Fibroblast of skin of right biceps (primary cell): ENCODE data around the gene SELENOM.
"Not testable (repeated sequence)": the region's sequence is repeated elsewhere in the genome, so short reads cannot be mapped to it uniquely, and the experiment has no call there.

ENCODE experiments used
- DNase-seq: peaks from one replicate; pipeline ENCODE4 v3.0.0-alpha.2; 2013

The SELENOM gene

GRCh38 chr22:31104869-31105268 lies 2.5 kb downstream of the SELENOM start:
- peak; percentile 32 for DNase-seq

- DNase-seq, result no peak
Measured at GRCh38 chr22:31103899-31104694, 3.3 kb downstream of the SELENOM start.

GRCh38 chr22:31103111-31103510 lies 4.3 kb downstream of the SELENOM start:
- DNase-seq, result no peak

- peak; percentile 81 for DNase-seq
Measured at GRCh38 chr22:31102441-31103081, 4.8 kb downstream of the SELENOM start.

GRCh38 chr22:31100762-31101525 lies 6.4 kb downstream of the SELENOM start:
- DNase-seq, result no peak

- no peak for DNase-seq
Measured at GRCh38 chr22:31099841-31100761, 7.3 kb downstream of the SELENOM start.

GRCh38 chr22:31099386-31099785 lies 8.0 kb downstream of the SELENOM start:
- DNase-seq, result no peak

GRCh38 chr22:31098632-31099110 lies 8.7 kb downstream of the SELENOM start:
- no peak for DNase-seq

GRCh38 chr22:31097941-31098631 lies 9.3 kb downstream of the SELENOM start:
- DNase-seq, result no peak

- DNase-seq, result not testable (repeated sequence)
Measured at GRCh38 chr22:31097539-31097938, 9.8 kb downstream of the SELENOM start.

GRCh38 chr22:31096657-31097279 lies 10.6 kb downstream of the SELENOM start:
- no peak for DNase-seq

GRCh38 chr22:31095637-31096249 lies 11.6 kb downstream of the SELENOM start:
- no peak for DNase-seq

- DNase-seq, result no peak
Measured at GRCh38 chr22:31094741-31095140, 12.6 kb downstream of the SELENOM start.

GRCh38 chr22:31094021-31094551 lies 13.3 kb downstream of the SELENOM start:
- DNase-seq, result no peak

- DNase-seq, result no peak
Measured at GRCh38 chr22:31093086-31093850, 14.1 kb downstream of the SELENOM start.

- DNase-seq, result no peak
Measured at GRCh38 chr22:31092161-31092560, 15.2 kb downstream of the SELENOM start.

- no peak for DNase-seq
Measured at GRCh38 chr22:31091106-31091975, 16.0 kb downstream of the SELENOM start.

GRCh38 chr22:31090217-31091085 lies 16.9 kb downstream of the SELENOM start:
- DNase-seq, result no peak
